GM23338 (cell line): ENCODE measurements around the gene MBOAT7. TPM values are rescaled to one million over a fixed set of nuclear protein-coding genes. Genes with fewer than 3 reads are reported as not detected.

Source experiments
- ETS1 ChIP-seq: IDR thresholded peaks from 2 replicates; pipeline ENCODE4 v1.6.1; 2016; ENCODE audit warnings: antibody characterized with exemption
- EZH2 ChIP-seq: fragments of 200-600 bp; sonication (generic); IDR thresholded peaks from one replicate; pipeline ENCODE4 v1.8.0; 2017; ENCODE audit warnings: antibody characterized with exemption, mild to moderate bottlenecking, low read depth; ENCODE audit not compliant: unreplicated experiment
- POLR2AphosphoS5 ChIP-seq: IDR thresholded peaks from 2 replicates; pipeline ENCODE4 v1.6.1; 2016; ENCODE audit warnings: antibody characterized with exemption, low read depth
- REST ChIP-seq: IDR thresholded peaks from one replicate; pipeline ENCODE4 v1.6.1; 2018; ENCODE audit warnings: antibody characterized with exemption; ENCODE audit not compliant: unreplicated experiment
- STAT1 ChIP-seq: IDR thresholded peaks from one replicate; pipeline ENCODE4 v1.6.1; 2016; ENCODE audit warnings: antibody characterized with exemption; ENCODE audit not compliant: unreplicated experiment
- ZNF114 ChIP-seq: fragments of 250-450 bp; sonication (Bioruptor Pico); IDR thresholded peaks from 2 replicates; pipeline ENCODE4 v1.5.0; 2020; ENCODE audit warnings: mild to moderate bottlenecking, moderate library complexity
- ZNF462 ChIP-seq: fragments of 250-450 bp; sonication (Bioruptor Pico); IDR thresholded peaks from 2 replicates; pipeline ENCODE4 v1.5.0; 2020; ENCODE audit warnings: mild to moderate bottlenecking, moderate library complexity
- polyA plus RNA-seq: library from polyadenylated mRNA; unstranded; fragments of >200 nt; fragmentation: Nextera tagmentation; extraction: Ambion mirVana; gene quantifications from 2 replicates; pipeline ENCODE4 v1.2.1, GENCODE V29; 2016
- total RNA-seq: library from RNA; depleted of rRNA; stranded (reverse); fragments of >200 nt; shearing (Covaris generic); gene quantifications from 2 replicates; pipeline ENCODE4 v1.2.3, GENCODE V29; 2014

MBOAT7 gene
- total and polyA plus RNA-seq, 2 experiments from 2014 or later, result 77.8 to 184 TPM

GRCh38 chr19:54188215-54188871 lies 1.0 kb downstream of the MBOAT7 start (continued):
- no peak for TF ChIP-seq ZNF462
- TF ChIP-seq ETS1, result no peak
- TF ChIP-seq ZNF114 (CRISPR knock-in tag), result no peak
- no peak for TF ChIP-seq POLR2AphosphoS5
- TF ChIP-seq STAT1, result no peak
- TF ChIP-seq REST, result no peak
- TF ChIP-seq EZH2, result no peak
